Measurements from ENCODE around the gene MAP4K3.
A peak's percentile ranks its signal among the peaks of the same experiment; 100 is the strongest.
"Not testable (repeated sequence)": the region's sequence is repeated elsewhere in the genome, so short reads cannot be mapped to it uniquely, and the experiment has no call there.

MAP4K3 gene

GRCh38 chr2:39408351-39409136 lies 28.5 kb downstream of the MAP4K3 start:
- DNase-seq: no peak

- DNase-seq: no peak
Observed at GRCh38 chr2:39407516-39408296, 29.4 kb downstream of the MAP4K3 start.

DNA sequence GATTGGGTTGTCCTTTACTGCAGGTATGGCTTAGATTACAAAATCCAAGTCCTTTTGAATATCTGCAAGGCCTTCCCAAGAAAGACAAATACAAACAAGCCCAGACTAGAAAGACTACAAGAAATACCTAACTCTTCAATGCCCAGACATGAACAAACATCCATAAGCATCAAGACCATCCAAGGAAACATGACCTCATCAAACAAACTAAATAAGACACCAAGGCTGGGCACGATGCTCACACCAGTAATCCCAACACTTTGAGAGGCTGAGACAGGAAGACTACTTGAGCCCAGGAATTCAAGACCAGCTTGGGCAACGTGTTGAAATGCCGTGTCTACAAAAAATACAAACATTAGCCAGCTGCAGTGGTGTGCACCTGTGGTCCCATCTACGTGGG lies 31.7 kb downstream of the MAP4K3 start:
- DNase-seq: no peak

DNA sequence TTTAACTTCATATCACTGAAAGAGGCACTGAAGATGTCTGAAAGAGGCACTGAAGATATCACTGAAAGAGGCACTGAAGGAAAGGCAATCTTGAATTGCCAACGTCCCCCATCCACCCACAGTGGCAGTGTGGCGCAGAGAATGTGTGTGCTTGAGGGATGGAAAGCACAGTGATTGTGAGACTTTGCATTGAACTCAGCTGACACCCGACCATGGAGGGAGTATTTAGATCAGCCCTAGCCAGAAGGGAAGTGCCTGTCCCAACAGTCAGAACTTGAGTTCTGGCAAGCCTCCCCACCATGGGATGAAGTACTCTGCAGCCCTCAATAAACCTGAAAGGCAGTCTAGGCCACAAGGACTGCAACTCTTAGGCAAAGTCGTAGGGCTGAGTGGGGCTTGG lies 33.8 kb downstream of the MAP4K3 start:
- no peak for DNase-seq

DNA sequence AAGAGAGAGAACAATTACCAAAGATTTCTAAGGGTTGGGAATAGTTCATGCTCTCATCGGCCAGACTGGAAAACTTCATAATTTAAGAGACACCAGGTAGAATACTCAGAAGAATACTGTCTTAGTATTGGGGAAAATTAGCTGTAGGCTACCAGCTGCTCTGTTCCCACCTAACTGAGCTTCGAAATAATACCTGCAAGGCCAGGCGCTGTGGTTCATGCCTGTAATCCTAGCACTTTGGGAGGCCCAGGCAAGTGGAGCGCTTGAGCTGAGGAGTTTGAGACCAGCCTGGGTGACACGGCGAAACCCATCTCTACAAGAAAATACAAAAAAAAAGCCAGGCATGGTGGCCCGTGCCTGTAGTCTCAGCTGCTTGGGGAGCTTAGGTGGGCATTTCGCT lies 35.8 kb downstream of the MAP4K3 start:
- no peak for DNase-seq

DNA sequence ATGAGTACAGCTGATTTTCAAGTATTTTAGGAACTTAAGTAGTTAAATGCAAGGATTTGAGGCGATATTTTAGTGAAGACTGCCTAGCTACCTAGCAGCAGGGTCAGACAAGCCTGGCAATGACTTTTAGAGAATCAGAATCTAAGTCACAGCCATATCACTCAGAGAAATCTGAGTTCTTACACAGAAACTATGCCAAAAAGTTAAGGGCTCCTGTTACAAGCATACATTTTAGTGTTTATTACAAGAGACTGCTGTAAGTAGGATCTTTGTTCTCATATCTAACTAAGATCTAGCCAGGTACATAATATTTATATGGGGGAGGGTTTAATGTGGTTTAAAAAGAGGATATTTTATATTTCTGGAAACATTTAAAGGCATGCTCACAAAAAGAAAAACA lies 37.5 kb downstream of the MAP4K3 start:
- DNase-seq: no peak

DNA sequence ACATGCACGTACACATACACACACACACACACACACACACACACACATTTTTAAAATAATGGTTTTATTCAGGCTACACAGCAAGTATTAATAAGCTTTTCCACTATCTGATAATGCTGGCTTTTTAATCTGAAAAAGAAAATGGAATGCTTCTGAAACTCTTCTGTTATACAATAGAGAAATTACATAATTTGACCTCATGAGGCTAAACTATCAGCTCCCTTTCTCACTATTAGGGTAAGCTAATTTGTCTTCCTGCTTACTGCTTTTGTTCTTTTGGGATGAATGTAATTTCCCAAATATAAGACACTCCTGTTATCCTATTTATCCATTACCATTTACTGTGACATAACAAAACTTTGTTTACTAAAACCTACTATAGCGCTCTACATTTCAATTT lies 41.8 kb downstream of the MAP4K3 start:
- no peak for DNase-seq

- no peak for DNase-seq
Observed at GRCh38 chr2:39394516-39394961, 42.5 kb downstream of the MAP4K3 start.

GRCh38 chr2:39392672-39393071 lies 44.4 kb downstream of the MAP4K3 start:
- DNase-seq: no peak

DNA sequence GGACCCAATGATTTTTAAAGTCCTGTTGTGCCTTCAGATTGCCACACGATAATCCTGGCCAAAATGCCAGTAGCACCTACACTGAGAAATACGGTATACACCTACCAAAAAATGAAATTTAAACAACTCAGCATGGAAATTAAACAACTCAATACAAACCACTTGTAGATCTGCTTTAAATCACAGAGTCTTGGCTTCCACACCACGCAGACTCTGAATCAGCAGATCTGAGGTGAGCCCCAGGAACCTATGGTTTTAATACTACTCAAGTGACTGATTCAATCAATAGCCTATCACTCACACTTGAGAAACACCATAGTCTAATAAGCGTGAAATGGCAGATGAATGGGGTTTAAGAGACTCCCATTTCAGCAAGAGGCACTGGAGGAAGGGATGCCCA lies 46.9 kb downstream of the MAP4K3 start:
- DNase-seq: no peak

- DNase-seq: no peak
Observed at GRCh38 chr2:39386064-39386463, 51.0 kb downstream of the MAP4K3 start.

DNA sequence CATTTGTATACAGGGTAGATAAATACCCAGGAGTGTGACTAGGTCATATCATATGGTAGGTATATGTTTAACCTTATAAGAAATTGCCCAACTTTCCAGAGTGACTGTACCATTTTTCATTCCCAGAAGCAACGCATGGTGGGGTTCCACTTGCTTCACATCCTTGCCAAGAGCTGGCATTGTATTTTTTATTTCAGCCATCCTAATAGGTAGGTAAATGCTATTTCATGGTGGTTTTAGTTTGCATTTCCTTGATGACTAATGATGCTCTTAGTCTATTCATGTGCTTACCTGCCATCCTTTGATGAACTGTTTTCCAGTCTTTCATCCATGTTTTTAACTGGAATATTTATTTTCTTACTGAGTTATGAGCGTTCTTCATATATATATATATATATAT lies 51.9 kb downstream of the MAP4K3 start:
- no peak for DNase-seq

DNA sequence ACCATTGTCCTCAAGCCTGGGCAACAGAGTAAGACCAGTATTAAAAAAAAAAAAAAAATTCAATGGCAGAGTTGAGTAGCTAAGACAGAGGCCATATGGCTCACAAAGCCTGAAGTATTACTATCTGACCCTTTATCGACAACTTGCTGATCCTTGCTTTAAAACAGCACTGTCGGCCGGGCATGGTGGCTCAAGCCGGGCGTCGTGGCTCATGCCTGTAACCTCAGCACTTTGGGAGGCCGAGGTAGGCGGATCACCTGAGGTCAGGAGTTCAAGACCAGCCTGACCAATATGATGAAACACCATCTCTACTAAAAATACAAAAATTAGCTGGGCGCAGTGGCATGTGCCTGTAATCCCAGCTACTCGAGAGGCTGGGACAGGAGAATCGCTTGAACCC lies 53.0 kb downstream of the MAP4K3 start:
- not testable (repeated sequence) for DNase-seq

- no peak for DNase-seq
Observed at GRCh38 chr2:39383146-39383545, 53.9 kb downstream of the MAP4K3 start.

GRCh38 chr2:39381653-39382052 lies 55.4 kb downstream of the MAP4K3 start:
- DNase-seq: no peak

- no peak for DNase-seq
Observed at GRCh38 chr2:39380525-39381150, 56.4 kb downstream of the MAP4K3 start.

GRCh38 chr2:39379643-39380524 lies 57.2 kb downstream of the MAP4K3 start:
- peak; percentile 52 to 57 for DNase-seq

DNA sequence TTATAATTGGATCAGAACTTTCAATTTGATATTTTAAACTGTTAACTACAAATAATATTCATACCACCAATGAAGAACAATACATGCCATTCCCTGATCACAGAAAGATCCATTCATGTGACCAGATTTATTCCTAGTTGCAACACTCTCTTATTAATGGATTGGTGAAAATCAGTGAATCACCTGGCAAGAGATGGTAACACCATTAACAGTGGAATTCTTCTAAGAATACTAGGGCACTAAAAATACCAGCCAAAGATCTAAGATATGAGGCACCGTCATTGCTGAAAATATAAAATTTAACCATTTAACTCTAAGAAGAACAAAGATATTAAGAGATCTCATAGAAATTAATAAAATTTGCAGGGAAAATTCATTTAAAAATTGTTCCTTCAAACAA lies 58.1 kb downstream of the MAP4K3 start:
- no peak for DNase-seq

- no peak for DNase-seq
Observed at GRCh38 chr2:39377226-39377939, 59.7 kb downstream of the MAP4K3 start.

DNA sequence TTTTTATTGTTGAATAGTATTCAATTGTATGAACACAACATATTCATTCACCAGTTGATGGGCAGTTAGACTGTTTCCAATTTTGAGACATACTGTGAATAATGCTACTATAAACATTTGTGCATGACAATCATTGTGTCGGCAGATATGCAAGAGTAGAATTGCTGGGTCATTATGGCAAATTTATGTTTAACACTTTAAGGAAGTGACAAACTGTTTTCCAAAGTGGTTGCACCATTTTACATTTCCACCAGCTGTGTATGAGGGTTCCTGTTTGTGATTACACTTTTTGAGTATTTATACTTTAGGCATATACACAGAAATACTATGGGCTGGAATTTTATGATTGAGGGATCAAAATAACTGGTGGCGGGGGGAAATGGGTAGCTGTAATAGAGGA lies 61.2 kb downstream of the MAP4K3 start:
- DNase-seq: no peak

DNA sequence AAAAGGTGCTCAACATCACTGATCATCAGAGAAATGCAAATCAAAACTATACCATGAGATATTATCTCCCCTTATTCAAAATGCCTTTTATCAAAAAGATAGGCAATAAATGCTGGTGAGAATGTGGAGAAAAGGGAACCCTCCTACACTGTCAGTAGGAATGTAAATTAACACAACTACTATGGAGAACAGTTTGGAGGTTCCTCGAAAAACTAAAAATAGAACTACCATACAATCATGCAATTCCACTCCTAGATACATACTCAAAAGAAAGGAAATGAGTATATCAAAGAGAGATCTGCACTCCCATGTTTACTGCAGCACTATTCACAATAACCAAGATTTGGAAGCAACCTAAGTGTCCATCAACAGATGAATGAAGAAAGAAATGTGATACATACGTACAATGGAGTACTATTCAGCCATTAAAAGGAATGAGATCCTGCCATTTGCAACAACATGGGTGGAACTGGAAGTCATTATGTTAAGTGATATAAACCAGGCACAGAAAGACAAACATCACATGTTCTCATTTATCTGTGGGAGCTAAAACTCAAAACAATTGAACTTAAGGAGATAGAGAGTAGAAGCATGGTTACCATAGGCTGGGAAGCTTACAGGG lies 63.8 kb downstream of the MAP4K3 start:
- no peak for DNase-seq

GRCh38 chr2:39370101-39370500 lies 67.0 kb downstream of the MAP4K3 start:
- no peak for DNase-seq

Measured in NCI-H446 (cell line).